Spinal cord (tissue), 10 donors: Measurements from ENCODE around the gene SND1. TPM values are rescaled to one million over a fixed set of nuclear protein-coding genes. Genes with fewer than 3 reads are reported as not detected.

Experiments used
- DNase-seq, 6 donors: peaks; one replicate each; pipeline versions ENCODE4 v3.0.0 to v3.0.0-alpha.2; 2013 to 2015; ENCODE audit warnings: low spot score in 6 of 6, low read depth in 4 of 6
- H3K27ac ChIP-seq: one replicate; pipeline ENCODE4 v1.5.1; 2013; ENCODE audit warnings: low read depth, low read length, control low read depth
- H3K27me3 ChIP-seq: one replicate; pipeline ENCODE4 v1.6.1; 2013; ENCODE audit warnings: low read length; ENCODE audit not compliant: control insufficient read depth, insufficient read depth
- H3K36me3 ChIP-seq: one replicate; pipeline ENCODE4 v1.6.1; 2013; ENCODE audit warnings: low read length; ENCODE audit not compliant: control insufficient read depth, insufficient read depth
- H3K4me1 ChIP-seq: one replicate; pipeline ENCODE4 v1.6.1; 2013; ENCODE audit warnings: low read length; ENCODE audit not compliant: control insufficient read depth, insufficient read depth
- H3K4me3 ChIP-seq: one replicate; pipeline ENCODE4 v1.5.1; 2013; ENCODE audit warnings: low read depth, low read length, control low read depth
- H3K9me3 ChIP-seq: one replicate; pipeline ENCODE4 v1.6.1; 2013; ENCODE audit warnings: low read length; ENCODE audit not compliant: control insufficient read depth, insufficient read depth
- WGBS: methylation state at CpG from one replicate; pipeline ENCODE4 v1.1.5; 2013; ENCODE audit warnings: missing lambda C conversion rate; ENCODE audit not compliant: insufficient coverage; 5-methylcytosine and 5-hydroxymethylcytosine counted together
- polyA plus RNA-seq, 2 donors: library from polyadenylated mRNA; unstranded; fragments of 120-200 nt; gene quantifications; one replicate each; pipeline ENCODE4 v1.2.1, GENCODE V29; 2013; ENCODE audit not compliant: insufficient read length in 2 of 2
- total RNA-seq, 2 donors: library from RNA; depleted of rRNA in 1 of 2; stranded (reverse); fragments of 120-200 nt in 1 of 2; fragments of >200 nt in 1 of 2; gene quantifications; one replicate each; pipeline versions ENCODE4 v1.2.3 to v1.2.4, GENCODE V29; 2013 to 2014
- donor health status: healthy.

Gene SND1
- total and polyA plus RNA-seq, 4 donors = 72.1 to 125 (median 91.3) TPM

GRCh38 chr7:127765150-127765549 is 113.2 kb downstream of the SND1 start:
- Histone ChIP-seq H3K4me3 (no peak overlapping the region), H3K27me3 (no peaks in the 10 kb centered on the region), H3K36me3 (no peaks in the 10 kb centered on the region), H3K9me3 (no peaks in the 10 kb centered on the region), H3K4me1 (no peaks in the 10 kb centered on the region), H3K27ac (peak overlapping the region; percentile 34)
- DNase-seq = no peak
- whole genome bisulfite sequencing = no CpG with 5 or more reads among the region's 3 CpGs

DNA sequence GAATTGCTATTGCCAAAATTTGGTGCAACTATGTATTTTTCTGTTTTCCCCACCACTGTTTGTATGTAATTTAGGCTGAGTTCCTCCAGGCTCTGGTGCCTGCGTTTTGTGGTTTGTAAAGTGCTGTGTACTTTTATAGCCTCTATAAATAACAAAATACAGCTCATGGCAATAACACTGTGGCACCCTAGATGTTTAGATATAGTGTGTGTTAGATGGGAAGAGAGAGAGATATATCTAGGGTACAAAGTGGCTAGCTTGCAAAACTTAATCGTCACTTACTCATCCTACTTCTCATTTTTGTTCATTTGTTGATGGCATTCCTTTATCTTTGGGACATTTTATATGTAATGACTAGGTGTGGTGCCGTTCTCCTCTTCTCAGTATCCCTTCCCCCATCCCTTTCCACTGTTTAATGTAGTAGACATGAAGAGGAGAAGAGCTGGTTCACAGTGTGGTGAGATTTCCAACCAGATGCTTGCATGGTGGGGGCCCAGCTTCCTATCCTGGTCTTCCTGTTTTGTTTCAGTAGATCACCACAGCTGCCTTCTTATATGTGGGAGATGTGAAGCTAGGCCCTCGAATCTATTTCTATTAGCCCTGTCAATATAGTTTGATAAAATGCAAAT is 115.0 kb downstream of the SND1 start:
- no peaks in the 10 kb centered on the region for H3K4me1 ChIP-seq
- H3K27ac ChIP-seq = no peak overlapping the region

DNA sequence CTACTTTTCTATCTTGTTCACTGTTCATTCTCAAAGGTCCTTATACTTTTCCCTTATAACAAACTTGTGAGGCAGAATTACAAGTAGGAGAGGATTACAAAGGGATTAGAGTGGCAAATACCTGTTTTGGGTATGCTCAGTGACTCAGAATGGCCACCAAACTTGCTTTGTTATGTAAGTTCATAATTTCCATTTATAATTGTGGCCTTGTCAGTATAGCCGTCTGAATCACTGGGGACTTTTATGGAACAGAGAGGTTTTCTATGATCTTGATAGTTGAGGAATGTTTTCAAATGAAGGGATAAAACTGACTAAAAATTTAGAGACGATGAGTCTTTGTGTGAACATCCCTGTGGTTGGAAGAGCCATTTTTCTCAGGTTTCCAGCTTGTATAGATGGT is 116.2 kb downstream of the SND1 start:
- Histone ChIP-seq H3K36me3 (no peaks in the 10 kb centered on the region), H3K4me1 (no peaks in the 10 kb centered on the region), H3K9me3 (no peaks in the 10 kb centered on the region), H3K27me3 (no peaks in the 10 kb centered on the region), H3K27ac (no peak overlapping the region), H3K4me3 (no peak overlapping the region)
- DNase-seq = no peak
- WGBS = no CpG with 5 or more reads among the region's 2 CpGs

More for the DNA sequence above, 115.0 kb downstream of the SND1 start:
- H3K9me3 ChIP-seq = no peaks in the 10 kb centered on the region
- H3K4me3 ChIP-seq = no peak overlapping the region
- DNase-seq = no peak
- no peaks in the 10 kb centered on the region for H3K27me3 ChIP-seq
- no peaks in the 10 kb centered on the region for H3K36me3 ChIP-seq
- WGBS = no CpG with 5 or more reads among the region's 4 CpGs

- Histone ChIP-seq H3K27ac (no peak overlapping the region), H3K4me1 (no peaks in the 10 kb centered on the region), H3K9me3 (no peaks in the 10 kb centered on the region), H3K4me3 (no peak overlapping the region), H3K36me3 (no peaks in the 10 kb centered on the region), H3K27me3 (no peaks in the 10 kb centered on the region)
- 75% methylated on average over 4 of the region's 4 CpGs for WGBS
- no peak for DNase-seq
Measured at GRCh38 chr7:127769137-127769536, 117.1 kb downstream of the SND1 start.

DNA sequence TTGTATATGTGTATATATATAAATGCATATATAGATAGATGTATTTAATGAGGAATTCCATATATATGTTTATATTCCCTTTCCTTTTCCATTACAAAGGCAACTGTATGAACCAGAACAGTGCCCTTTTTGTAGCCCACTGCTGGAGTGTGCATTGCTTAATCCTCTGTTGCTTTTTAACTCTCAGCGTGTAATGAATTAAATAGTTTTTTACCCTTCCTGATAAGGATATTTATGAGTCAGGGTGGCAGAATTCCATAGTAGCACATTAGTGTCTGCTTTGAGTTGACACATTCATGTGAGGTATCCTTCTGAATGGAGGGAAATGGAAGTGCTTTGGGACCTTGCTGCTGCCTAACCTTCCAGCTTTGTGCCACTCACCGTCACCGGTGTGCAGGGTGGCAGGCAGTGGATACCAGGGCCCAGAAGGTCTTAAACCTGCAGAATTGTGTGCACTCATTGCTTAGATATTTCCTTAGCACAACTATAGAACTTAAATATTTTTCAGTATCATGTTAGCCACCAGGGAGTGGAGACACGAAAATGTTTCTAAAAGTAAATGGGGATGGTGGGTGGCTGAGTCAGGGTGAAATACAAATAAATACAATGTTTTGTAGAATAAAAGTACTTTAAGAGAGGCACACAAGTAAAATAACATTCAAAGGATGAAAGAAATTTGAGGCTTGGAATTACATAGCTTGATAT is 117.9 kb downstream of the SND1 start:
- Histone ChIP-seq H3K36me3 (no peaks in the 10 kb centered on the region), H3K9me3 (no peaks in the 10 kb centered on the region), H3K27ac (peak overlapping the region; percentile 61), H3K4me1 (no peaks in the 10 kb centered on the region), H3K27me3 (no peaks in the 10 kb centered on the region), H3K4me3 (no peak overlapping the region)
- no CpG with 5 or more reads among the region's 4 CpGs for WGBS
- peak in 1 of 6 donors; percentile 24 for DNase-seq

DNA sequence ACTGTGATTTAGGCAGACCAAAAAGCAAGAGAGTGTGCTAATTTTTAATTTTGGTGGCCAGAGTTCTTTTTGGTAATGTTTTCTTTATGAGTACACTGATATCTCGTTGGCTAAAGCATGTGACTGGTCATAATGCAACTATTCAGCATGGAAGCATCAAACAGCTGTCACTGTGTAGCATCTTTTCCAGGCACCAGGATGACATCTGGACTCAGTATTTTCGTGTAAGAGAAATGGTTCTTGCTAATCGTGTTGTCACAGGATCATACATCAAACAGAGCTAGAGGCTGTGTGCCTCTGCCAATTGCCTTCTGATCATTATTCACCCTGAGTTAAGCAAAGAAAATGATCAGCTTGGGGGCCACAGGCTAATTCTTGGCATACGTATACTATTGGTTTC is 118.9 kb downstream of the SND1 start:
- Histone ChIP-seq H3K27ac (no peak overlapping the region), H3K4me3 (no peak overlapping the region), H3K4me1 (no peaks in the 10 kb centered on the region), H3K9me3 (no peaks in the 10 kb centered on the region), H3K36me3 (no peaks in the 10 kb centered on the region), H3K27me3 (no peaks in the 10 kb centered on the region)
- peak in 2 of 6 donors; percentile 39 to 72 for DNase-seq
- 27% methylated on average over 4 of the region's 4 CpGs for WGBS

- Histone ChIP-seq H3K27ac (no peak overlapping the region), H3K27me3 (no peaks in the 10 kb centered on the region), H3K9me3 (no peaks in the 10 kb centered on the region), H3K36me3 (no peaks in the 10 kb centered on the region), H3K4me1 (no peaks in the 10 kb centered on the region), H3K4me3 (no peak overlapping the region)
- DNase-seq = no peak
- WGBS = no CpG with 5 or more reads among the region's 5 CpGs
Measured at GRCh38 chr7:127771707-127772106, 119.7 kb downstream of the SND1 start.

GRCh38 chr7:127776776-127777386 is 124.9 kb downstream of the SND1 start:
- Histone ChIP-seq H3K36me3 (no peaks in the 10 kb centered on the region), H3K27me3 (no peaks in the 10 kb centered on the region), H3K27ac (no peak overlapping the region), H3K4me3 (no peak overlapping the region), H3K4me1 (no peaks in the 10 kb centered on the region), H3K9me3 (no peaks in the 10 kb centered on the region)
- WGBS = no CpG with 5 or more reads among the region's 1 CpG
- DNase-seq = no peak

DNA sequence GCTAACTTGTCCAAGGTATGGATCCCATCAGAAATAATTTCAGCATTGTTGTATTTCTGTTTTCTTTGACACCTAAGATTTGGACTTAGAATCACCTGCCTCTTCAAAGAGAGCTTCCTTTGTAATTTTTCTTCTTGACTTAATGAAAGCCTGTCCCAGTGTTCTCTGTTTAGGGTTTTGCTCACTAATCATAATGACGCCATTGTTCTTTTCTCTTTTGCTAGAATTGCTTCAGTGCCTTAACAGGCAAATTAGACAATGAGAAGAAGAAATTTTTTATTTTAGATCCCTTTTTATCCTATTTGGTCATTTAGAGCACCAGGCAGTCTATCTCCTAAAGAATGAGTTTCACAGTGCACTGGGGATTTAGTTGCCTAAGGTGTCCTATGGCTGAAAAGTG is 128.5 kb downstream of the SND1 start:
- H3K27ac ChIP-seq = no peak overlapping the region
- no peaks in the 10 kb centered on the region for H3K27me3 ChIP-seq
- no CpG with 5 or more reads among the region's 1 CpG for WGBS
- H3K36me3 ChIP-seq = no peaks in the 10 kb centered on the region
- no peak for DNase-seq
- H3K4me1 ChIP-seq = no peaks in the 10 kb centered on the region
- no peak overlapping the region for H3K4me3 ChIP-seq
- H3K9me3 ChIP-seq = no peaks in the 10 kb centered on the region

DNA sequence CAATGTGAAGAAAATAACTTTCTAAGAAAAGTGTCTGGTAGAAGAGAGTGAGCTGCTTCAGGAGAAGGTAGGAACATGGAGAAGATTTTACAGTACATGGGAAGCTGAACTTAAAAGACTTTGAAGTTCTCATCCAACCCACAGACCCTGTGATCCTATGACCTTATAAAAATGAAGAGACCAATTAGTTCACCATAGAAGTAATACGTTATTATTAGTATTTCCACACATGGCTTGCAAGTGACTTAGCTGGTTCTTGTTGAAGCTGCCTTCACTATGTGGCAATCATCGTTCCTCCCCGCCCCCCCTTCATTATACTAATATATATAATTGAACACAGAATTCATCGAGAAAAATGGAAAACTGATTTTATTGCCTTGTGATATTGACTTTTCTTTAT is 129.1 kb downstream of the SND1 start:
- Histone ChIP-seq H3K27ac (no peak overlapping the region), H3K4me3 (no peak overlapping the region), H3K9me3 (no peaks in the 10 kb centered on the region), H3K36me3 (no peaks in the 10 kb centered on the region), H3K4me1 (no peaks in the 10 kb centered on the region), H3K27me3 (no peaks in the 10 kb centered on the region)
- DNase-seq = no peak
- no CpG with 5 or more reads among the region's 4 CpGs for WGBS
